Spleen (tissue), 11 donors: ENCODE results near the gene AKAP12. TPM values are rescaled to one million over a fixed set of nuclear protein-coding genes. Genes with fewer than 3 reads are reported as not detected.

Source experiments
- DNase-seq: peaks from one replicate; pipeline ENCODE4 v3.0.0-alpha.2; 2020
- H3K27ac ChIP-seq, 8 donors: fragments of 200-600 bp; sonication (generic) in 7 of 8; 1 replicate in 4 of 8; 2 replicates in 4 of 8; pipeline versions ENCODE4 v1.5.0 to v1.8.0; 2016 to 2021; ENCODE audit warnings: inconsistent platforms in 4 of 8, mild to moderate bottlenecking in 4 of 8, moderate library complexity in 1 of 8
- H3K27me3 ChIP-seq, 7 donors: fragments of 200-600 bp; sonication (generic) in 6 of 7; replicated peaks in 1 of 7; 1 replicate in 4 of 7; 2 replicates in 3 of 7; pipeline versions ENCODE4 v1.5.0 to v1.8.0; 2016 to 2021; ENCODE audit warnings: inconsistent platforms in 3 of 7, mild to moderate bottlenecking in 1 of 7
- H3K36me3 ChIP-seq, 6 donors: fragments of 200-600 bp; sonication (generic) in 5 of 6; 1 replicate in 4 of 6; 2 replicates in 2 of 6; pipeline versions ENCODE4 v1.5.0 to v1.8.0; 2016 to 2021; ENCODE audit warnings: inconsistent platforms in 2 of 6
- H3K4me1 ChIP-seq, 6 donors: fragments of 200-600 bp; sonication (generic) in 5 of 6; 1 replicate in 3 of 6; 2 replicates in 3 of 6; pipeline versions ENCODE4 v1.5.0 to v1.8.0; 2016 to 2021; ENCODE audit warnings: inconsistent platforms in 3 of 6
- H3K4me3 ChIP-seq, 8 donors: fragments of 200-600 bp; sonication (generic) in 7 of 8; 1 replicate in 4 of 8; 2 replicates in 4 of 8; pipeline versions ENCODE4 v1.5.0 to v1.8.0; 2016 to 2021; ENCODE audit warnings: inconsistent platforms in 4 of 8, mild to moderate bottlenecking in 4 of 8, moderate library complexity in 2 of 8
- H3K9me3 ChIP-seq, 8 donors: fragments of 200-600 bp; sonication (generic) in 7 of 8; 1 replicate in 4 of 8; 2 replicates in 4 of 8; pipeline versions ENCODE4 v1.5.0 to v1.8.0; 2016 to 2021; ENCODE audit warnings: inconsistent platforms in 4 of 8
- POLR2A ChIP-seq, 3 donors: fragments of 450-650 bp; IDR thresholded peaks; one replicate each; pipeline ENCODE4 v1.5.1; 2017; ENCODE audit warnings: antibody characterized with exemption in 3 of 3, mild to moderate bottlenecking in 1 of 3
- POLR2AphosphoS5 ChIP-seq, 3 donors: sonication (generic); formaldehyde crosslinking; IDR thresholded peaks; one replicate each; pipeline ENCODE4 v1.5.1; 2017; ENCODE audit warnings: antibody characterized with exemption in 3 of 3
- WGBS, 5 donors: extraction: QIAGEN DNeasy Blood & Tissue Kit in 3 of 5; methylation state at CpG; one replicate each; pipeline versions ENCODE4 v1.1.5 to v1.1.7; 2013 to 2018; 5-methylcytosine and 5-hydroxymethylcytosine counted together
- intact Hi-C: fragments of 100-400 bp; cut with DNase I; formaldehyde crosslinking; loops from one replicate; pipeline ENCODE4 v1.15.0; 2023; ENCODE audit warnings: low total_unique reads
- polyA plus RNA-seq, 3 donors: library from polyadenylated mRNA; stranded (reverse); fragments of 200-250 nt; gene quantifications; one replicate each; pipeline ENCODE4 v1.2.1, GENCODE V29; 2013
- total RNA-seq, 7 donors: library from RNA; depleted of rRNA in 3 of 7; stranded (reverse); fragments of >200 nt in 3 of 7; fragmentation: NEBNext Ultra II Directional in 4 of 7; extraction: Animal tissue kit (Norgen Biotek cat#: 25700) in 4 of 7; gene quantifications; one replicate each; pipeline versions ENCODE4 v1.1.0 to v1.2.1, GENCODE V29; 2016 to 2021
- TF ChIP-seq, protein P1 (sequence below), 11 experiments: fragments of 200-600 bp in 7 of 11; fragments of 450-650 bp in 4 of 11; sonication (generic) in 4 of 11; IDR thresholded peaks in 8 of 11; conservative IDR thresholded peaks in 3 of 11; 1 replicate in 7 of 11; 2 replicates in 4 of 11; pipeline versions ENCODE4 v1.4.0 to v1.8.0; 2016 to 2021; ENCODE audit warnings: antibody characterized with exemption in 11 of 11, inconsistent platforms in 4 of 11, mild to moderate bottlenecking in 1 of 11
- donor health status: healthy with polysubstance abuse.
- donor health status: DM: no; HTN: no; CAD: no; lungs with moderate emphysema.
- donor health status: DM: no; HTN: no; CAD: no.
- donor health status: Bipolar disorder and iron deficiency.
- donor health status: healthy.
- donor health status: DM: no; HTN: no; CAD: no.
- donor health status: DM: yes; HTN: yes; CAD: no.

AKAP12 gene
- total and polyA plus RNA-seq, 10 donors: 3.2 to 64.7 (median 44.1) TPM

DNA sequence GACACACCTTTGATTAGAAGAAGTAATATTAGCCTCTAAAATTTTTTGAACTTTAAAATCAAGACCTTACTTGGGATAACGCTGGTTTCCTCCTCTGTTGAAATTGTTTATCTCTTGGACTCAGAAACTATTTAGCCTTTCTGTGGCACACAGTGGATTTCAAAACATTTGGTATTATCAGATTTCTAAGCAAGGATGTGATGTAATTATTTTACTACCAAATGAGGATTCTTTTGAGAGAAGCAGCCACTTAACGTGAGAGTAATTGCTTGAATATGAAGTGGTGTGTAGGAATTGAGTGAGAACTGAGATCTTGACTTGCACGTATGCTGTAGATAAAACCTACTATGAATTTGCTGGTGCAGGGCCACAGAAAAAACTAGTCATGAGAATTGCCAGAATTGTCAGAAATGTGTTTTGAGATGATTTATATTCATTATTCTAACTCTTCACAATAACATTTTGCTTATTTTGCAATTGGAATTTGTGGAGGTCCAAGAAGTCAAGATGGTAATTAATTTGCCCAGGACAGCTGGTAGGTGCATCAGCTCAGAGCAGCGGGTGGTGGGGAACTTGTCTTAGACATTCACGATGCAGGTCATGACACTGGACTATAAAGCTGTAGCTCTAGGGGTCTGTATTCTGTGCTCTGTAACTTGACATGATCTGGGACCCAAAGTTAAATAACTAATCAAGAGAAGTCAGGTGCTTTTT is 53.4 kb downstream of the AKAP12 start:
- no peaks in the 10 kb centered on the region for H3K36me3 ChIP-seq
- H3K27ac ChIP-seq: peak overlapping the region in 3 of 8 donors; percentile 12 to 56 (median 49)
- no peak for DNase-seq
- peaks cover 0 to 7% (median 0%) of the 10 kb centered on the region in 6 donors for H3K4me1 ChIP-seq
- no peaks in the 10 kb centered on the region for H3K27me3 ChIP-seq
- 68 to 82% (median 73%) methylated on average over 5 of the region's 5 CpGs for WGBS, 5 donors
- no peak for TF ChIP-seq POLR2A (IDR thresholded peaks at IDR 0.05)
- intact Hi-C loops: no loop called here
- no peaks in the 10 kb centered on the region for H3K9me3 ChIP-seq
- no peak overlapping the region for H3K4me3 ChIP-seq

DNA sequence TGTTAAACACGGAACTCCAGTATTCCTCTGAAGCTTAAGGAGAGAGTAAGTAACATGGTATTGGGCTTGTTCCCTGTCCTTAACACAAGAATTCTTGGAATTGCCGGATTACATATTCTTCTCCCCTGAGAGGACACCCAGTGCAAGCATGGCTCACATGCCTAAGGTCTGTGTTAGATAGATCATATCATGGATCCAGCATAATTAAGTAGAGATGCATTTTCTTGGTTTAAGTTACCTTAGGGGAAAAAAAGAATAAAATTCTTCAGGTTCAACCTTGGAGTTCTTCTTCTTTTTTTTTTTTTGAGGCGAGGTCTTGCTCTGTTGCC is 53.9 kb downstream of the AKAP12 start:
- no peaks in the 10 kb centered on the region for H3K36me3 ChIP-seq
- H3K4me3 ChIP-seq: no peak overlapping the region
- WGBS, 5 donors: 86 to 97% (median 89%) methylated on average over 3 of the region's 3 CpGs
- H3K9me3 ChIP-seq: no peaks in the 10 kb centered on the region
- TF ChIP-seq, protein P1, sequence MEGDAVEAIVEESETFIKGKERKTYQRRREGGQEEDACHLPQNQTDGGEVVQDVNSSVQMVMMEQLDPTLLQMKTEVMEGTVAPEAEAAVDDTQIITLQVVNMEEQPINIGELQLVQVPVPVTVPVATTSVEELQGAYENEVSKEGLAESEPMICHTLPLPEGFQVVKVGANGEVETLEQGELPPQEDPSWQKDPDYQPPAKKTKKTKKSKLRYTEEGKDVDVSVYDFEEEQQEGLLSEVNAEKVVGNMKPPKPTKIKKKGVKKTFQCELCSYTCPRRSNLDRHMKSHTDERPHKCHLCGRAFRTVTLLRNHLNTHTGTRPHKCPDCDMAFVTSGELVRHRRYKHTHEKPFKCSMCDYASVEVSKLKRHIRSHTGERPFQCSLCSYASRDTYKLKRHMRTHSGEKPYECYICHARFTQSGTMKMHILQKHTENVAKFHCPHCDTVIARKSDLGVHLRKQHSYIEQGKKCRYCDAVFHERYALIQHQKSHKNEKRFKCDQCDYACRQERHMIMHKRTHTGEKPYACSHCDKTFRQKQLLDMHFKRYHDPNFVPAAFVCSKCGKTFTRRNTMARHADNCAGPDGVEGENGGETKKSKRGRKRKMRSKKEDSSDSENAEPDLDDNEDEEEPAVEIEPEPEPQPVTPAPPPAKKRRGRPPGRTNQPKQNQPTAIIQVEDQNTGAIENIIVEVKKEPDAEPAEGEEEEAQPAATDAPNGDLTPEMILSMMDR (IDR thresholded peaks at IDR 0.05 in 8 of 11, conservative IDR thresholded peaks at IDR 0.05 in 3 of 11): no peak
- no peak for TF ChIP-seq POLR2AphosphoS5 (IDR thresholded peaks at IDR 0.05)
- intact Hi-C loops: no loop called here
- H3K27ac ChIP-seq: no peak overlapping the region
- H3K4me1 ChIP-seq: peaks cover 0 to 6% (median 0%) of the 10 kb centered on the region in 6 donors
- DNase-seq: no peak
- no peaks in the 10 kb centered on the region for H3K27me3 ChIP-seq

DNA sequence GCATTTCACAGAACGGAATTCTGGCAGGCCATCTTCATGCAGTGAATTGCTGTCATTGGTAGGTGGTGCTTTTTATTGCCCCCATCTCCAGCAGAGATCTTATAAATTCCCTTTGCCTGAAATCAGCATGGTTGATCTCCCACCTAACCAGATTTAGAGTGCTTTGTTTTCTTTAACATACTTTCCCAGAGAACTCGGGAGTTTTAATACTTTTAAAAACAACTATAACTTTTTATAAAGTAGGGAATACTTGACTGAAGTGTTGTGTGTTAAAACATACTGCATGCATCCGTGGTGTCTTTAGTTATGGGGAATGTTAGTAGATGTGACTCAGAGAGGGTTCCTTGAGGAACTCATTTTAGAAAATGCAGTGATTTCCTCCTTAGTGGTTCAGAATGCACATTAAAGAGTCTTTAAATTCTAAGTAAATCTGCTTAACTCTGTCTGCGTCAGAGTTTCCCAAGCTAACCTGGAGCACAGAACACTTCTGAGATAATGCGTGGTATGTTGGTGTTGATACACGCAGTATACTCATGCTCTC is 54.9 kb downstream of the AKAP12 start:
- Histone ChIP-seq H3K27ac (no peak overlapping the region), H3K9me3 (no peaks in the 10 kb centered on the region), H3K36me3 (no peaks in the 10 kb centered on the region), H3K4me1 (peaks cover 0 to 6% (median 0%) of the 10 kb centered on the region in 6 donors), H3K27me3 (no peaks in the 10 kb centered on the region), H3K4me3 (no peak overlapping the region)
- intact Hi-C loops: no loop called here
- 84 to 92% (median 88%) methylated on average over 6 of the region's 6 CpGs for WGBS, 5 donors
- no peak for TF ChIP-seq POLR2A (IDR thresholded peaks at IDR 0.05)
- TF ChIP-seq, protein P1 (IDR thresholded peaks at IDR 0.05 in 8 of 11, conservative IDR thresholded peaks at IDR 0.05 in 3 of 11): no peak
- TF ChIP-seq POLR2AphosphoS5 (IDR thresholded peaks at IDR 0.05): no peak
- DNase-seq: no peak

DNA sequence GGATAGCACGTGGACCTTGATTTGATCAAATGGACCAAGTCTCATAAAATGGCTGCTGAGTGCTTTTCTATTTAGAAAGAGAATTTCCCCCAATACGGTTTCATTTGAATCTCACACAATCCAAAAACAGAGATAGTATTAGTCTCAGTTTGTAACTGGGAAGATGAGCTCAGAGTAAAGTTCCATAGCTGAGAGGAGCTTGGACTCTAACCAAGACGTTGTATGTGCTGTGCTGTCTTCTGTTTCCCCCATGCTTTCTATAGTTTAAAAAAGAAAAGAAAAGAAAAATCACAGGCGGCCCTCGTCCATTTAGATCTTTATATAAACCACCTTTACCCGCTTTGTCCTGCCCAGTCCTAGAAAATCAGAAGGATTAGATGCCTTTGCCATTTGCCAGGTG is 58.1 kb downstream of the AKAP12 start:
- Histone ChIP-seq H3K4me3 (no peak overlapping the region), H3K27me3 (no peaks in the 10 kb centered on the region), H3K9me3 (no peaks in the 10 kb centered on the region), H3K36me3 (no peaks in the 10 kb centered on the region), H3K4me1 (no peaks in the 10 kb centered on the region), H3K27ac (no peak overlapping the region)
- 84 to 90% (median 87%) methylated on average over 6 of the region's 6 CpGs for WGBS, 5 donors
- TF ChIP-seq POLR2AphosphoS5 (IDR thresholded peaks at IDR 0.05): no peak
- intact Hi-C loops: no loop called here
- no peak for DNase-seq

DNA sequence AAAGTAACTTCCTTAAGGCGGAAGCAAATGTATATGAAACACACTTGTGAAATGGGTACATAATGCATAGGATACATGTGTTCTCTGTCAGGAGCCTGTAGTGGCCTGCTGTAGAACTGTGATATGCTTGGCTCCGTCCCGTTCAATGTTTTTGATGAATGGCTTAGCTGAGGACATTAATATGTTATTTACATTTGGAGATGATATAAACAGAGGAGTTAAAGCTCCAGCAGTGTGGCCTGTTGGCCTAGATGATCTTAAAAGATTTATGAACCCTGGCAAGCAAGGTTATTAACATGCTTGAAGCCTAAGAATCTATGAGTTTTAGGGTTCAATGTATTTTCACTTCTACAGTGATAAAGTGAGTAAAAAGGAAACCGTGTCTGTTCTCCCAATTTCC is 59.2 kb downstream of the AKAP12 start:
- Histone ChIP-seq H3K4me1 (no peaks in the 10 kb centered on the region), H3K36me3 (no peaks in the 10 kb centered on the region), H3K27me3 (no peaks in the 10 kb centered on the region), H3K9me3 (no peaks in the 10 kb centered on the region), H3K27ac (no peak overlapping the region), H3K4me3 (no peak overlapping the region)
- WGBS, 5 donors: 78 to 88% (median 83%) methylated on average over 4 of the region's 4 CpGs
- DNase-seq: no peak
- TF ChIP-seq, protein P1 (IDR thresholded peaks at IDR 0.05 in 8 of 11, conservative IDR thresholded peaks at IDR 0.05 in 3 of 11): no peak
- TF ChIP-seq POLR2A (IDR thresholded peaks at IDR 0.05): no peak
- intact Hi-C loops: no loop called here
